Stomach (tissue), 9 donors: Measurements from ENCODE around the gene MRPS18A. TPM values are rescaled to one million over a fixed set of nuclear protein-coding genes. Genes with fewer than 3 reads are reported as not detected.

Experiments
- DNase-seq, 2 donors: peaks; one replicate each; pipeline versions ENCODE4 v3.0.0 to v3.0.0-alpha.2; 2013 to 2019
- H3K27ac ChIP-seq, 5 donors: fragments of 200-600 bp in 4 of 5; sonication (generic) in 4 of 5; one replicate each; pipeline ENCODE4 v1.5.1; 2013 to 2019; ENCODE audit warnings: mild to moderate bottlenecking in 1 of 5, moderate library complexity in 1 of 5
- H3K27me3 ChIP-seq, 3 donors: fragments of 200-600 bp; sonication (generic); one replicate each; pipeline ENCODE4 v1.5.1; 2017 to 2019; ENCODE audit warnings: mixed run types in 1 of 3
- H3K36me3 ChIP-seq, 4 donors: fragments of 200-600 bp; sonication (generic); 1 replicate in 3 of 4; 2 replicates in 1 of 4; pipeline ENCODE4 v1.5.1; 2016 to 2019
- H3K4me1 ChIP-seq, 4 donors: fragments of 200-600 bp; sonication (generic); one replicate each; pipeline ENCODE4 v1.5.1; 2016 to 2019
- H3K4me3 ChIP-seq, 4 donors: fragments of 200-600 bp; sonication (generic) in 3 of 4; one replicate each; pipeline ENCODE4 v1.5.1; 2016 to 2019; ENCODE audit warnings: mild to moderate bottlenecking in 1 of 4
- H3K9me3 ChIP-seq, 4 donors: fragments of 200-600 bp; sonication (generic); one replicate each; pipeline ENCODE4 v1.5.1; 2016 to 2019
- EP300 ChIP-seq: sonication (generic); formaldehyde crosslinking; IDR thresholded peaks from one replicate; pipeline ENCODE4 v1.6.1; 2017; ENCODE audit warnings: antibody characterized with exemption
- POLR2A ChIP-seq, 4 donors: fragments of 450-650 bp; IDR thresholded peaks; one replicate each; pipeline ENCODE4 v1.6.1; 2016; ENCODE audit warnings: antibody characterized with exemption in 4 of 4, control low read depth in 2 of 4, mild to moderate bottlenecking in 1 of 4, moderate library complexity in 1 of 4
- POLR2AphosphoS5 ChIP-seq, 3 donors: sonication (generic); formaldehyde crosslinking; IDR thresholded peaks; one replicate each; pipeline ENCODE4 v1.6.1; 2016; ENCODE audit warnings: antibody characterized with exemption in 3 of 3
- WGBS, 5 donors: extraction: QIAGEN DNeasy Blood & Tissue Kit in 3 of 5; methylation state at CpG; one replicate each; pipeline versions ENCODE4 v1.1.5 to v1.1.7; 2013 to 2018; 5-methylcytosine and 5-hydroxymethylcytosine counted together
- intact Hi-C: fragments of 100-400 bp; cut with DNase I; formaldehyde crosslinking; loops from one replicate; pipeline ENCODE4 v1.15.1; 2023; ENCODE audit warnings: low total_unique reads
- polyA plus RNA-seq, 3 donors: library from polyadenylated mRNA; stranded (reverse); fragments of 200-250 nt; gene quantifications; one replicate each; pipeline ENCODE4 v1.2.3, GENCODE V29; 2013
- total RNA-seq, 5 donors: library from RNA; depleted of rRNA; stranded (reverse); fragments of >200 nt; gene quantifications; one replicate each; pipeline versions ENCODE4 v1.1.0 to v1.2.3, GENCODE V29; 2014 to 2016
- TF ChIP-seq, protein P1 (sequence below), 7 experiments: fragments of 450-650 bp in 4 of 7; fragments of 200-600 bp in 3 of 7; sonication (generic) in 3 of 7; IDR thresholded peaks; one replicate each; pipeline ENCODE4 v1.5.1; 2016 to 2019; ENCODE audit warnings: antibody characterized with exemption in 7 of 7, control low read depth in 2 of 7, mild to moderate bottlenecking in 1 of 7
- donor health status: healthy with polysubstance abuse.
- donor health status: Bipolar disorder and iron deficiency.
- donor health status: healthy.

MRPS18A gene
- total and polyA plus RNA-seq, 8 donors = 1.7 to 111 (median 36.9) TPM

DNA sequence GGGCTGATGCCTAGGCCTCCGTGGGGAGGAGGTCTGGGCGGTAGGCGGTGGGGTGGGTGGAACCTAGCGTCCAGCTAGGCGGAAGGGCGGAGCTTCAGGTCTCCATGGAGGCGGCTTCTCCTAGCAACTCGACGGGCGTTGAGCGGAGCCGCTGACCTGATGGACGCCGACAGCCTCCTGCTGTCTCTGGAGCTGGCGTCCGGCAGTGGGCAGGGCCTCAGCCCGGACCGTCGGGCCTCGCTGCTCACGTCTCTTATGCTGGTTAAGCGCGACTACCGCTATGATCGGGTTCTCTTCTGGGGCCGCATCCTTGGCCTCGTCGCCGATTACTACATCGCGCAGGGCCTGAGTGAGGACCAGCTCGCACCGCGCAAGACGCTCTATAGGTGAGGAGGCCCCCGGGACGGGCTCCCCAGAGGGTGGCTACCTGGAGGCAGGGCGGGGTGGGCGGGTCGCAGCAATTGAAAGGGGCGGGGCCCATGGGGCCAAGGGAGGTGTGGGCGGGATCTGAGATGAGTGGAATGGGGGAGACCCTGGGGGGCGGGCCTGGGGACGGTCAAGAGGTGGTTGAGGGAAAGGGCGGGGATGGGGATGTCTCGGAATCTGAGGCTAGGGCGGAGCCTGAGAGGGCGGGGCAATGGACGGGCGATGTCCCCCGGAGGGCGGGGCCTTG is 42.5 kb downstream of the MRPS18A start, which contains the start of gene RSPH9:
Gene RSPH9, plus strand, starts transcription at position 97 of the 673 bp plus-strand sequence. Its CDS starts 63 bp downstream, at position 160.
- 4 to 12% (median 7%) methylated on average over 33 to 52 of the region's 52 CpGs for WGBS, 5 donors
- Histone ChIP-seq H3K27me3 (no peaks in the 10 kb centered on the region), H3K36me3 (peaks cover 12 to 32% (median 26%) of the 10 kb centered on the region in 4 donors), H3K27ac (peak within 1 kb of the TSS; percentile 29 to 67 (median 59)), H3K9me3 (no peaks in the 10 kb centered on the region), H3K4me3 (peak within 1 kb of the TSS; percentile 47 to 54 (median 50)), H3K4me1 (peaks cover 8 to 33% (median 20%) of the 10 kb centered on the region in 4 donors)
- intact Hi-C loops = no loop called here
- DNase-seq = peak; percentile 63 to 92
- TF ChIP-seq POLR2A (IDR thresholded peaks at IDR 0.05) = no peak
- TF ChIP-seq EP300 = no peak
- no peak for TF ChIP-seq POLR2AphosphoS5 (IDR thresholded peaks at IDR 0.05)
- TF ChIP-seq, protein P1, sequence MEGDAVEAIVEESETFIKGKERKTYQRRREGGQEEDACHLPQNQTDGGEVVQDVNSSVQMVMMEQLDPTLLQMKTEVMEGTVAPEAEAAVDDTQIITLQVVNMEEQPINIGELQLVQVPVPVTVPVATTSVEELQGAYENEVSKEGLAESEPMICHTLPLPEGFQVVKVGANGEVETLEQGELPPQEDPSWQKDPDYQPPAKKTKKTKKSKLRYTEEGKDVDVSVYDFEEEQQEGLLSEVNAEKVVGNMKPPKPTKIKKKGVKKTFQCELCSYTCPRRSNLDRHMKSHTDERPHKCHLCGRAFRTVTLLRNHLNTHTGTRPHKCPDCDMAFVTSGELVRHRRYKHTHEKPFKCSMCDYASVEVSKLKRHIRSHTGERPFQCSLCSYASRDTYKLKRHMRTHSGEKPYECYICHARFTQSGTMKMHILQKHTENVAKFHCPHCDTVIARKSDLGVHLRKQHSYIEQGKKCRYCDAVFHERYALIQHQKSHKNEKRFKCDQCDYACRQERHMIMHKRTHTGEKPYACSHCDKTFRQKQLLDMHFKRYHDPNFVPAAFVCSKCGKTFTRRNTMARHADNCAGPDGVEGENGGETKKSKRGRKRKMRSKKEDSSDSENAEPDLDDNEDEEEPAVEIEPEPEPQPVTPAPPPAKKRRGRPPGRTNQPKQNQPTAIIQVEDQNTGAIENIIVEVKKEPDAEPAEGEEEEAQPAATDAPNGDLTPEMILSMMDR (IDR thresholded peaks at IDR 0.05) = no peak

DNA sequence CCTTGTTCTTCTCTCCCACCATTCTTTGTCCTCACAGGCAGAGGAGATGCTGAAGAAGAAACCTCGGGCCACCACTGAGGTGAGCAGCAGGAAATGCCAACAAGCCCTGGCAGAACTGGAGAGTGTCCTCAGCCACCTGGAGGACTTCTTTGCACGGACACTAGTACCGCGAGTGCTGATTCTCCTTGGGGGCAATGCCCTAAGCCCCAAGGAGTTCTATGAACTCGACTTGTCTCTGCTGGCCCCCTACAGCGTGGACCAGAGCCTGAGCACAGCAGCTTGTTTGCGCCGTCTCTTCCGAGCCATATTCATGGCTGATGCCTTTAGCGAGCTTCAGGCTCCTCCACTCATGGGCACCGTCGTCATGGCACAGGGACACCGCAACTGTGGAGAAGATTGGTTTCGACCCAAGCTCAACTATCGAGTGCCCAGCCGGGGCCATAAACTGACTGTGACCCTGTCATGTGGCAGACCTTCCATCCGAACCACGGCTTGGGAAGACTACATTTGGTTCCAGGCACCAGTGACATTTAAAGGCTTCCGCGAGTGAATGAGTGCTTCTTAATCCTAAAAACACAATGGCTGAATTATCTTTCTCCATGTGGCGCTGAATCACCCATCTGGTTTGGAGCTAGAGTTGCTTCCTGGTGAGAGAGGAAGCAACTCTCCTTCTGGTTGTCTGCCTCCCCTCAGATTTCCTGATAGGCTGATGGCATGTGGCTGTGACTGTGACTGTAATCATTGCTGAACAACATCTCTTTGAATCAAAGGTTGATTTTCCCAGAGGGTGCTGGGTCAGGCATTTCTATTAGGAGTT is 47.4 kb downstream of the MRPS18A start:
- intact Hi-C loops = no loop called here
- Histone ChIP-seq H3K4me1 (peaks cover 35 to 64% (median 51%) of the 10 kb centered on the region in 4 donors), H3K27ac (no peak overlapping the region), H3K9me3 (no peaks in the 10 kb centered on the region), H3K36me3 (peaks cover 22 to 60% (median 54%) of the 10 kb centered on the region in 4 donors), H3K4me3 (no peak overlapping the region), H3K27me3 (no peaks in the 10 kb centered on the region)
- no peak for TF ChIP-seq EP300
- TF ChIP-seq POLR2AphosphoS5 (IDR thresholded peaks at IDR 0.05) = no peak
- TF ChIP-seq, protein P1 (IDR thresholded peaks at IDR 0.05) = no peak
- no peak for DNase-seq
- 90 to 93% (median 91%) methylated on average over 21 of the region's 21 CpGs for WGBS, 5 donors

DNA sequence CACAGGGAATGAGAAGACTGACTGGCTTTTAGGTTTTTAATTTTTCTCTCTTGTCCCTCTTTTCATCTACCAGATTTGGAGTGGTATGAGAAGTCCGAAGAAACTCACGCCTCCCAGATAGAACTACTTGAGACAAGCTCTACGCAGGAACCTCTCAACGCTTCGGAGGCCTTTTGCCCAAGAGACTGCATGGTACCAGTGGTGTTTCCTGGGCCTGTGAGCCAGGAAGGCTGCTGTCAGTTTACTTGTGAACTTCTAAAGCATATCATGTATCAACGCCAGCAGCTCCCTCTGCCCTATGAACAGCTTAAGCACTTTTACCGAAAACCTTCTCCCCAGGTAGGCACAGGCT is 51.3 kb downstream of the MRPS18A start:
- DNase-seq = peak in 1 of 2 donors; percentile 44
- Histone ChIP-seq H3K9me3 (no peaks in the 10 kb centered on the region), H3K4me1 (peaks cover 28 to 51% (median 45%) of the 10 kb centered on the region in 4 donors), H3K27me3 (no peaks in the 10 kb centered on the region), H3K36me3 (peaks cover 20 to 43% (median 39%) of the 10 kb centered on the region in 4 donors), H3K27ac (peak overlapping the region; percentile 87 to 93 (median 88)), H3K4me3 (peak overlapping the region; percentile 64 to 91 (median 74))
- intact Hi-C loops = no loop called here
- WGBS, 5 donors = 4 to 10% (median 7%) methylated on average over 7 of the region's 7 CpGs
- TF ChIP-seq, protein P1 (IDR thresholded peaks at IDR 0.05) = no peak
- TF ChIP-seq POLR2AphosphoS5 (IDR thresholded peaks at IDR 0.05) (no peak), EP300 (no peak), POLR2A (IDR thresholded peaks at IDR 0.05) (no peak)
